T-cell (primary cell): Measurements from ENCODE around the gene RYR2. TPM values are rescaled to one million over a fixed set of nuclear protein-coding genes. Genes with fewer than 3 reads are reported as not detected.

Experiments
- ATAC-seq, 4 experiments: fragments of 200-7000 bp in 3 of 4; fragments of 150-1000 bp in 1 of 4; cut with Tn5 transposase; replicated peaks in 1 of 4; 1 replicate in 3 of 4; 2 replicates in 1 of 4; pipeline ENCODE4 v1.10.0; 2021; ENCODE audit warnings: moderate library complexity in 3 of 4, mild to moderate bottlenecking in 2 of 4, moderate number of reproducible peaks in 1 of 4
- CTCF ChIA-PET, 2 donors: fragments of 300-600 bp; sonication (Branson Sonifier 250); formaldehyde crosslinking; loops; one replicate each; lab custom pipeline; 2022; ENCODE audit warnings: antibody characterized with exemption in 2 of 2; lab: Charles Lee
- POLR2A ChIA-PET, 2 donors: fragments of 300-600 bp; sonication (Branson Sonifier 250); formaldehyde crosslinking; loops; one replicate each; lab custom pipeline; 2022; ENCODE audit warnings: antibody characterized with exemption in 2 of 2; lab: Charles Lee
- DNase-seq, 35 experiments: peaks; one replicate each; pipeline versions ENCODE4 v3.0.0 to v3.0.0-alpha.2; 2013 to 2023
- H3K27ac ChIP-seq: one replicate; pipeline ENCODE4 v1.5.1; 2013; ENCODE audit warnings: low read length
- H3K27me3 ChIP-seq, 2 experiments: replicated peaks in 1 of 2; 1 replicate in 1 of 2; 2 replicates in 1 of 2; pipeline versions ENCODE4 v1.6.1 to v1.7.0; 2013; ENCODE audit warnings: low read length in 1 of 2, mixed read lengths in 1 of 2; ENCODE audit not compliant: control insufficient read depth in 2 of 2, insufficient read depth in 2 of 2; ENCODE audit errors: extremely low read depth in 1 of 2
- H3K36me3 ChIP-seq, 2 donors: 1 replicate in 1 of 2; 2 replicates in 1 of 2; pipeline versions ENCODE4 v1.6.1 to v1.7.0; 2013; ENCODE audit warnings: low read length in 1 of 2; ENCODE audit not compliant: control insufficient read depth in 2 of 2, insufficient read depth in 1 of 2; ENCODE audit errors: extremely low read depth in 1 of 2
- H3K4me1 ChIP-seq, 2 experiments: 1 replicate in 1 of 2; 2 replicates in 1 of 2; pipeline versions ENCODE4 v1.6.1 to v1.7.0; 2013; ENCODE audit warnings: low read length in 2 of 2, mixed read lengths in 1 of 2; ENCODE audit not compliant: insufficient read depth in 2 of 2, control insufficient read depth in 1 of 2; ENCODE audit errors: extremely low read depth in 1 of 2
- H3K4me3 ChIP-seq, 2 donors: 1 replicate in 1 of 2; 2 replicates in 1 of 2; pipeline versions ENCODE4 v1.5.1 to v1.7.0; 2013; ENCODE audit warnings: mild to moderate bottlenecking in 2 of 2, low read length in 1 of 2, moderate library complexity in 1 of 2; ENCODE audit not compliant: control insufficient read depth in 1 of 2; ENCODE audit errors: extremely low read depth in 1 of 2
- H3K9me3 ChIP-seq: 2 replicates; pipeline ENCODE4 v1.7.0; 2013
- H3K27ac Mint-ChIP-seq, 2 donors: one replicate each; pipeline ENCODE4 v1.8.0; 2020 to 2021; ENCODE audit warnings: mild to moderate bottlenecking in 2 of 2, mixed read lengths in 2 of 2
- H3K27me3 Mint-ChIP-seq, 2 donors: one replicate each; pipeline ENCODE4 v1.8.0; 2021 to 2022; ENCODE audit warnings: mixed read lengths in 2 of 2
- H3K36me3 Mint-ChIP-seq: one replicate; pipeline ENCODE4 v1.8.0; 2021; ENCODE audit warnings: mixed read lengths
- H3K4me1 Mint-ChIP-seq, 3 donors: one replicate each; pipeline ENCODE4 v1.8.0; 2020 to 2022; ENCODE audit warnings: mixed read lengths in 3 of 3, mild to moderate bottlenecking in 1 of 3
- H3K4me3 Mint-ChIP-seq, 3 donors: one replicate each; pipeline ENCODE4 v1.8.0; 2020 to 2022; ENCODE audit warnings: mild to moderate bottlenecking in 3 of 3, mixed read lengths in 3 of 3, moderate library complexity in 3 of 3
- H3K9me3 Mint-ChIP-seq, 3 donors: one replicate each; pipeline ENCODE4 v1.8.0; 2020 to 2022; ENCODE audit warnings: mixed read lengths in 3 of 3
- WGBS: methylation state at CpG from one replicate; pipeline ENCODE4 v1.1.5; 2013; ENCODE audit warnings: missing lambda C conversion rate; ENCODE audit not compliant: insufficient coverage; 5-methylcytosine and 5-hydroxymethylcytosine counted together
- total RNA-seq, 35 experiments: library from RNA in 6 of 35; stranded (reverse) in 6 of 35; fragments of 120-200 nt in 1 of 35; gene quantifications; one replicate each; pipeline versions ENCODE4 v1.2.1 to v1.2.4 and lab custom pipeline; 2013 to 2026

RYR2 gene
- total RNA-seq, 5 donors from 2014 or later (not counting 1 experiment from before 2014, with no cell fraction given) = 0.07 to 0.33 (median 0.18) TPM; not detected in 1

DNA sequence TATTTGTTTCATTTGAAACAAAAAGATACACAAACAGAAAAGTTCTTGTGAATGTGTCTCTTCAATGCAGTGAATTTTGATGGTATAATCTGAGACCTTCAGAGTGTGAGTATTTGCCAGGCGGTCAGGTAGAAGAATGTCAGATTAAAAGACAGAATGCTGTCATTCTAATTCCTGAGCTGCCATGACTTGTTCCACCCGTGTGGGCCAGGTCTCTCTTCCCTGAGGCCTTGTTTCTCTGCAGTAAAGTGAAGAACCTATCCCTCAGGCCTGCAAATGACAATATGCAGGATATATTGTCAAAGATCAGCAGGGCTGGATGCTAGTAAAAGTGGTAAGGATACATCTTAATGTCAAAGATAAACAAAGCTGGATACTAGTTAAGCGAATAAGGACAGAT is 737.4 kb downstream of the RYR2 start:
- Histone ChIP-seq H3K9me3 (no peaks in the 10 kb centered on the region), H3K27ac (no peak overlapping the region), H3K27me3 (no peaks in the 10 kb centered on the region), H3K36me3 (no peaks in the 10 kb centered on the region), H3K4me3 (no peak overlapping the region), H3K4me1 (no peaks in the 10 kb centered on the region)
- no peaks in the 10 kb centered on the region for H3K27me3 Mint-ChIP-seq
- H3K27ac Mint-ChIP-seq = no peak overlapping the region
- DNase-seq (no peak), ATAC-seq (no peak)
- CTCF ChIA-PET = no interaction called here
- POLR2A ChIA-PET = no interaction called here
- H3K4me3 Mint-ChIP-seq = no peak overlapping the region
- peaks cover 0 to 11% (median 0%) of the 10 kb centered on the region in 3 donors for H3K9me3 Mint-ChIP-seq
- WGBS = 61% methylated on average over 3 of the region's 3 CpGs
- no peaks in the 10 kb centered on the region for H3K4me1 Mint-ChIP-seq
- no peaks in the 10 kb centered on the region for H3K36me3 Mint-ChIP-seq

GRCh38 chr1:237786066-237786719 is 744.2 kb downstream of the RYR2 start:
- no peaks in the 10 kb centered on the region for H3K9me3 ChIP-seq
- DNase-seq (no peak), ATAC-seq (no peak)
- Mint-ChIP-seq H3K36me3 (no peaks in the 10 kb centered on the region), H3K27ac (no peak overlapping the region), H3K4me3 (no peak overlapping the region), H3K9me3 (peaks cover 0 to 3% (median 0%) of the 10 kb centered on the region in 3 donors), H3K4me1 (no peaks in the 10 kb centered on the region), H3K27me3 (no peaks in the 10 kb centered on the region)
- no peaks in the 10 kb centered on the region for H3K36me3 ChIP-seq
- H3K4me3 ChIP-seq = no peak overlapping the region
- H3K27me3 ChIP-seq = no peaks in the 10 kb centered on the region
- no peaks in the 10 kb centered on the region for H3K4me1 ChIP-seq
- 79% methylated on average over 3 of the region's 11 CpGs for WGBS
- no peak overlapping the region for H3K27ac ChIP-seq
- POLR2A ChIA-PET = no interaction called here
- CTCF ChIA-PET = no interaction called here

DNA sequence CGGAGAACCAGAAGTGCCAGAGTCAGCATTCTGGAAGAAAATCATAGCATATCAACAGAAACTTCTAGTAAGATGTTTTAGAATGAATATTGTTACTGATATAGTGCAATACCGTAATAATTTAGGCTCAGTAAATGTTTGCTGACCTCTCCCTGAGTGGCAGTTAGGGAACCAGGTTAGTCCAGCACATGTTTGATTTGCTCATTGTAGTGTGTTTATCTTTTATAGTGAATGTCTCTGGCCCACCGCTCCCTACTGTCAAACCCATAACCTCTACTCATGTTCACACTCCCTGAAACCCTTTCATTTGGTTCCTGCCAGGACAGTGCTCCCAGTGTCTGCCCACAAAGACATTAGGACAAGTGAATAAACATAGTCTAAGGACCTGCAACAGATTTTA is 746.1 kb downstream of the RYR2 start:
- Histone ChIP-seq H3K27ac (no peak overlapping the region), H3K4me1 (no peaks in the 10 kb centered on the region), H3K9me3 (no peaks in the 10 kb centered on the region), H3K36me3 (no peaks in the 10 kb centered on the region), H3K4me3 (no peak overlapping the region), H3K27me3 (no peaks in the 10 kb centered on the region)
- ChIA-PET CTCF (no interaction called here), POLR2A (no interaction called here)
- WGBS = no CpG with 5 or more reads among the region's 3 CpGs
- H3K36me3 Mint-ChIP-seq = no peaks in the 10 kb centered on the region
- DNase-seq (no peak), ATAC-seq (no peak)
- no peaks in the 10 kb centered on the region for H3K4me1 Mint-ChIP-seq
- H3K27me3 Mint-ChIP-seq = no peaks in the 10 kb centered on the region
- no peak overlapping the region for H3K27ac Mint-ChIP-seq
- no peak overlapping the region for H3K4me3 Mint-ChIP-seq
- no peaks in the 10 kb centered on the region for H3K9me3 Mint-ChIP-seq

DNA sequence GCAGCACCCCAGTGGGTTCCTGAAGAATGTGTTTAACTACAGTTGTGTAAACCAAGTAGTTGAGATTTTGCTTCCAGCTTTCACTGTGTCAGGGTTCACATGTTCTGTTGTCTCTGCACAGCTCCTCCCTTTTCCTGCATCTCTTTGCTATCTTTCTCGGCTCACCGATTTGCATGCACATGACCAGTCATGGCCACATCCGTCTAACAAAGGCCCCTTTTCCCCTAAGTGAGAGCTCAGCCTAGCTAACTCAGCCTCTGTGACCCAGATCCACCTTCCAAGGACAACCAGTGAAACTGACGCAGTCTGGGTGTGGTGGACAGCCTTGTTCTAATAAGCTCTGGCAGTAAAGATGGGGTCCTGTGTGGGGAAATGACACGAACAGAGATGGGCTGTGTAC is 747.6 kb downstream of the RYR2 start:
- ATAC-seq (no peak), DNase-seq (peak in 4 of 35 experiments; percentile 1 to 6 (median 3))
- Histone ChIP-seq H3K4me1 (no peaks in the 10 kb centered on the region), H3K9me3 (no peaks in the 10 kb centered on the region), H3K36me3 (no peaks in the 10 kb centered on the region), H3K27me3 (no peaks in the 10 kb centered on the region), H3K4me3 (no peak overlapping the region), H3K27ac (no peak overlapping the region)
- H3K27me3 Mint-ChIP-seq = no peaks in the 10 kb centered on the region
- no peak overlapping the region for H3K4me3 Mint-ChIP-seq
- H3K36me3 Mint-ChIP-seq = no peaks in the 10 kb centered on the region
- no peak overlapping the region for H3K27ac Mint-ChIP-seq
- WGBS = 80% methylated on average over 1 of the region's 5 CpGs
- H3K4me1 Mint-ChIP-seq = no peaks in the 10 kb centered on the region
- CTCF ChIA-PET = interaction anchor here in 1 of 2 donors (0.7 kb wide), 1 partner anchor 10 kb away, joined by 3 read pairs; no protein-coding TSS in a partner anchor
- POLR2A ChIA-PET = no interaction called here
- H3K9me3 Mint-ChIP-seq = no peaks in the 10 kb centered on the region

GRCh38 chr1:237791592-237791991 is 749.6 kb downstream of the RYR2 start:
- no peaks in the 10 kb centered on the region for H3K9me3 ChIP-seq
- POLR2A ChIA-PET = no interaction called here
- no CpG with 5 or more reads among the region's 2 CpGs for WGBS
- no peak overlapping the region for H3K27ac ChIP-seq
- no peak overlapping the region for H3K4me3 ChIP-seq
- H3K27me3 Mint-ChIP-seq = peaks cover 0 to under 1% of the 10 kb centered on the region in 2 donors
- ATAC-seq (no peak), DNase-seq (no peak)
- H3K4me1 Mint-ChIP-seq = no peaks in the 10 kb centered on the region
- H3K36me3 ChIP-seq = no peaks in the 10 kb centered on the region
- H3K9me3 Mint-ChIP-seq = no peaks in the 10 kb centered on the region
- H3K4me3 Mint-ChIP-seq = no peak overlapping the region
- no peaks in the 10 kb centered on the region for H3K27me3 ChIP-seq
- H3K4me1 ChIP-seq = no peaks in the 10 kb centered on the region
- H3K36me3 Mint-ChIP-seq = no peaks in the 10 kb centered on the region
- CTCF ChIA-PET = no interaction called here
- no peak overlapping the region for H3K27ac Mint-ChIP-seq

- Histone ChIP-seq H3K27ac (no peak overlapping the region), H3K4me1 (no peaks in the 10 kb centered on the region), H3K27me3 (no peaks in the 10 kb centered on the region), H3K4me3 (no peak overlapping the region), H3K9me3 (no peaks in the 10 kb centered on the region), H3K36me3 (no peaks in the 10 kb centered on the region)
- Mint-ChIP-seq H3K27ac (no peak overlapping the region), H3K4me1 (no peaks in the 10 kb centered on the region), H3K36me3 (no peaks in the 10 kb centered on the region), H3K27me3 (peaks cover 0 to 1% of the 10 kb centered on the region in 2 donors), H3K9me3 (no peaks in the 10 kb centered on the region), H3K4me3 (no peak overlapping the region)
- DNase-seq (no peak), ATAC-seq (no peak)
- ChIA-PET CTCF (no interaction called here), POLR2A (no interaction called here)
- 70% methylated on average over 7 of the region's 7 CpGs for WGBS
Measured at GRCh38 chr1:237792149-237792548, 750.2 kb downstream of the RYR2 start.
